Upper lobe of left lung (tissue), 6 donors: ENCODE results near the gene CPEB3. TPM values are rescaled to one million over a fixed set of nuclear protein-coding genes. Genes with fewer than 3 reads are reported as not detected.
"Not testable (repeated sequence)": the region's sequence is repeated elsewhere in the genome, so short reads cannot be mapped to it uniquely, and the experiment has no call there.

ENCODE experiments used
- ATAC-seq, 2 donors: fragments of 200-7000 bp; cut with Tn5 transposase; one replicate each; pipeline ENCODE4 v1.9.1; 2022; ENCODE audit warnings: mild to moderate bottlenecking in 2 of 2, moderate library complexity in 2 of 2; ENCODE audit not compliant: low FRiP score in 2 of 2
- DNase-seq, 2 donors: peaks; one replicate each; pipeline ENCODE4 v3.0.0-alpha.2; 2019 to 2020
- H3K27ac ChIP-seq, 4 donors: fragments of 200-600 bp; sonication (generic); one replicate each; pipeline ENCODE4 v1.5.1; 2016 to 2019
- H3K27me3 ChIP-seq, 4 donors: fragments of 200-600 bp; sonication (generic); one replicate each; pipeline ENCODE4 v1.5.1; 2017 to 2019
- H3K36me3 ChIP-seq, 4 donors: fragments of 200-600 bp; sonication (generic); one replicate each; pipeline ENCODE4 v1.5.1; 2016 to 2019
- H3K4me1 ChIP-seq, 4 donors: fragments of 200-600 bp; sonication (generic); one replicate each; pipeline ENCODE4 v1.5.1; 2018 to 2019
- H3K4me3 ChIP-seq, 4 donors: fragments of 200-600 bp; sonication (generic); one replicate each; pipeline ENCODE4 v1.5.1; 2017 to 2019; ENCODE audit warnings: mild to moderate bottlenecking in 2 of 4, moderate library complexity in 1 of 4
- H3K9me3 ChIP-seq, 4 donors: fragments of 200-600 bp; sonication (generic); one replicate each; pipeline ENCODE4 v1.5.1; 2018 to 2019
- EP300 ChIP-seq, 4 donors: sonication (generic); formaldehyde crosslinking; IDR thresholded peaks; one replicate each; pipeline ENCODE4 v1.5.1; 2017; ENCODE audit warnings: antibody characterized with exemption in 4 of 4, control low read depth in 2 of 4
- POLR2A ChIP-seq, 4 donors: fragments of 450-650 bp; IDR thresholded peaks; one replicate each; pipeline ENCODE4 v1.5.1; 2016 to 2017; ENCODE audit warnings: antibody characterized with exemption in 4 of 4, mild to moderate bottlenecking in 2 of 4
- POLR2AphosphoS5 ChIP-seq, 2 donors: sonication (generic); formaldehyde crosslinking; IDR thresholded peaks; one replicate each; pipeline ENCODE4 v1.5.1; 2017; ENCODE audit warnings: antibody characterized with exemption in 2 of 2
- WGBS, 2 donors: methylation state at CpG; one replicate each; pipeline ENCODE4 v1.1.5; 2017 to 2018; 5-methylcytosine and 5-hydroxymethylcytosine counted together
- total RNA-seq, 6 donors: library from RNA; depleted of rRNA in 4 of 6; stranded (reverse); fragments of >200 nt in 4 of 6; gene quantifications; one replicate each; pipeline versions ENCODE4 v1.1.0 to v1.2.1, GENCODE V29; 2016 to 2021
- TF ChIP-seq, protein P1 (sequence below), 6 experiments: fragments of 450-650 bp in 4 of 6; fragments of 200-600 bp in 2 of 6; sonication (generic) in 2 of 6; IDR thresholded peaks; one replicate each; pipeline ENCODE4 v1.5.1; 2016 to 2019; ENCODE audit warnings: antibody characterized with exemption in 6 of 6
- donor health status: DM: no; HTN: no; CAD: no; lungs with moderate emphysema.
- donor health status: DM: no; HTN: yes; CAD: no; lungs with severe emphysema.

The CPEB3 gene
- total RNA-seq, 6 donors from 2014 or later, result 5.2 to 12.6 (median 7.2) TPM

DNA sequence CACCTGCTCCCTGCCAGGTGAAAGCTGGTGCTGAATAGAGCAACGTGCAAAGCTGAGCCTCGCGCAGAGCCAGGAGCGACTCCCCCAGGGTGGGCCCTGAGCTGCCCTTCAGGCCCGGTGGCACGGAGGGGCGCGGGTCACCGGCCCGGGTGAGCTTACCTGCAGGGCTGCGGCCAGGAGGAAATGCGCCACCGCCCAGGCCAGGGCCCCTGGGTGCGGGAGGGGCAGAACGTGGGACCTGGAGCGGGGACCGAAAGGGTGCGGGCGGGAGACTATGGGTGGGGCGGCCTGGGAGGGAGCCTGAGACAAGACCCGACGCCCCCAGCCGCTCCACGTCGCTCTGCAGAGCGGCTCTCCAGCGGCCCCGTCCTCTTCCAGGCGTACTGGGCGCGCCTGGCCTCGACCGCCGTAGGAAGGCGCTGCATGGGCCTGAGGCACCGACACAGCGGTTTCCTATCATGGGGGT, 245.2 kb downstream of the CPEB3 start:
- ATAC-seq, result peak; percentile 24 to 46

DNA sequence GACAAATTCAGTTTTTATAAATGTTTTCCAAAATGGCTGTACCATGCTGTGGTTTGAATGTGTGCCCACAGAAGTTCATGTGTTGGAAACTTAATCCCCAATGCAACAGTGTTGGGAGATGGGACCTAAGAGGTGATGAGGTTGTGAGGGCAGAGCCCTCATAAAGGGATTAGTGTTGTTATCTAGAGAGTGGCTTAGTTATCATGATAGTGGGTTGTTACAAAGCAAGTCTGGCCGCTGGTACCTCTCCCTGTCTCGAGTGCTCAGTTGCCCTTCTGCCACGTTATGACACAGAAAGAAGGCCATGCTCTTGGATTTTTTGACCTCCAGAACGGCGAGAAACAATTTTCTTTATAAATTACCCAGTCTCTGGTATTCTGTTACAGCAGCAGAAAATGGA, 248.3 kb downstream of the CPEB3 start:
- Histone ChIP-seq H3K36me3 (no peaks in the 10 kb centered on the region), H3K27me3 (no peaks in the 10 kb centered on the region), H3K9me3 (no peaks in the 10 kb centered on the region), H3K4me1 (no peaks in the 10 kb centered on the region), H3K27ac (no peak overlapping the region), H3K4me3 (no peak overlapping the region)
- no peak for TF ChIP-seq EP300 (IDR thresholded peaks at IDR 0.05)
- TF ChIP-seq POLR2AphosphoS5 (IDR thresholded peaks at IDR 0.05), result no peak
- TF ChIP-seq, protein P1, sequence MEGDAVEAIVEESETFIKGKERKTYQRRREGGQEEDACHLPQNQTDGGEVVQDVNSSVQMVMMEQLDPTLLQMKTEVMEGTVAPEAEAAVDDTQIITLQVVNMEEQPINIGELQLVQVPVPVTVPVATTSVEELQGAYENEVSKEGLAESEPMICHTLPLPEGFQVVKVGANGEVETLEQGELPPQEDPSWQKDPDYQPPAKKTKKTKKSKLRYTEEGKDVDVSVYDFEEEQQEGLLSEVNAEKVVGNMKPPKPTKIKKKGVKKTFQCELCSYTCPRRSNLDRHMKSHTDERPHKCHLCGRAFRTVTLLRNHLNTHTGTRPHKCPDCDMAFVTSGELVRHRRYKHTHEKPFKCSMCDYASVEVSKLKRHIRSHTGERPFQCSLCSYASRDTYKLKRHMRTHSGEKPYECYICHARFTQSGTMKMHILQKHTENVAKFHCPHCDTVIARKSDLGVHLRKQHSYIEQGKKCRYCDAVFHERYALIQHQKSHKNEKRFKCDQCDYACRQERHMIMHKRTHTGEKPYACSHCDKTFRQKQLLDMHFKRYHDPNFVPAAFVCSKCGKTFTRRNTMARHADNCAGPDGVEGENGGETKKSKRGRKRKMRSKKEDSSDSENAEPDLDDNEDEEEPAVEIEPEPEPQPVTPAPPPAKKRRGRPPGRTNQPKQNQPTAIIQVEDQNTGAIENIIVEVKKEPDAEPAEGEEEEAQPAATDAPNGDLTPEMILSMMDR (IDR thresholded peaks at IDR 0.05), result no peak
- no peak for TF ChIP-seq POLR2A (IDR thresholded peaks at IDR 0.05)
- WGBS, 2 donors, result 81 to 89% methylated on average over 5 of the region's 5 CpGs
- DNase-seq (no peak), ATAC-seq (no peak)

More for the DNA sequence above, 245.2 kb downstream of the CPEB3 start:
- no peaks in the 10 kb centered on the region for H3K9me3 ChIP-seq
- H3K36me3 ChIP-seq, result no peaks in the 10 kb centered on the region
- H3K4me1 ChIP-seq, result no peaks in the 10 kb centered on the region
- no peaks in the 10 kb centered on the region for H3K27me3 ChIP-seq
- no peak overlapping the region for H3K4me3 ChIP-seq
- WGBS, 2 donors, result 64% methylated on average over 34 of the region's 37 CpGs; no CpG with 5 or more reads in 1 of the 2 donors
- peak in 1 of 2 donors; percentile 81 for DNase-seq
- TF ChIP-seq POLR2AphosphoS5 (IDR thresholded peaks at IDR 0.05) (no peak), EP300 (IDR thresholded peaks at IDR 0.05) (no peak), POLR2A (IDR thresholded peaks at IDR 0.05) (no peak)
- TF ChIP-seq, protein P1 (IDR thresholded peaks at IDR 0.05), result no peak
- no peak overlapping the region for H3K27ac ChIP-seq

DNA sequence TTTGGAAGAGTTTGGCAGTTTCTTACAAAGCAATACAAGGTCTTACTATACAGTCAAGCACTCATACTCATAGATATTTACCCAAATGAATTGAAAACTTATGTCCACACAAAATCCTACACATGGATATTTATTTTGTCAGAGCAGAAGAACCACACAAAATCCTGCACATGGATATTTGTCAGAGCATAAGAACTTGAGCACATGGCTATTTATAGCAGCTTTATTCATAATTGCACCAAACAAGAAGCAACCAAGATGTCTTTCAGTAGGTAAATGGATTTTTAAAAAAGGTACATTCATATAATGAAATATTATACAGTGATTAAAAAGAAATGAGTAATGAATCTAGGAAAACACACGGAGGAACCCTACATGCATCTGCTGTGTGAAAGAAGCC, 251.9 kb downstream of the CPEB3 start:
- WGBS, 2 donors, result 93 to 97% methylated on average over 1 of the region's 1 CpG
- H3K4me1 ChIP-seq, result no peaks in the 10 kb centered on the region
- H3K27me3 ChIP-seq, result no peaks in the 10 kb centered on the region
- DNase-seq, result no peak
- TF ChIP-seq, protein P1 (IDR thresholded peaks at IDR 0.05), result no peak
- TF ChIP-seq POLR2AphosphoS5 (IDR thresholded peaks at IDR 0.05), result no peak
- no peak for TF ChIP-seq POLR2A (IDR thresholded peaks at IDR 0.05)
- H3K4me3 ChIP-seq, result no peak overlapping the region
- no peaks in the 10 kb centered on the region for H3K36me3 ChIP-seq
- H3K27ac ChIP-seq, result no peak overlapping the region
- no peak for ATAC-seq
- no peaks in the 10 kb centered on the region for H3K9me3 ChIP-seq

DNA sequence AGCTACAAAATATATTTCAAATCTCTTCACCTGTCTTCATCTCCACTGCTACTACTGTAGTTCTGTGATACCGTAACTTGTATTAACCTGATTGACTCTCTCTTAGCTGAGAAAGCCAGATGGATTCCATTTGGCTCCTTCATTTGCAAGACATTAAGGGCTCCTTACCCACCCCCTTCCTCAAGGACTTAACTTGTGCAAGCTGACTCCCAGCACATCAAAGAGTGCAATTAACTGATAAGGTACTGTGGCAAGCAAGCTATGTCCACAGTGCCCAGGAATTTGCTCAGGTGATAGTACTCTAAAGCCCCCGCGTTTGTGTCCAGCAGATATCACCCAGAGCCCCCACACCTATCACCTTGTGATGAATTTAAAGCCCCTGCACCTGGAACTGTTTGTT, 257.8 kb downstream of the CPEB3 start:
- not testable (repeated sequence) for H3K4me3 ChIP-seq, H3K27me3 ChIP-seq, H3K27ac ChIP-seq, ATAC-seq, DNase-seq, H3K4me1 ChIP-seq, H3K9me3 ChIP-seq
- 65% methylated on average over 3 of the region's 3 CpGs for WGBS, 2 donors
- peaks cover 0 to 44% (median 8%) of the 10 kb centered on the region in 4 donors for H3K36me3 ChIP-seq

DNA sequence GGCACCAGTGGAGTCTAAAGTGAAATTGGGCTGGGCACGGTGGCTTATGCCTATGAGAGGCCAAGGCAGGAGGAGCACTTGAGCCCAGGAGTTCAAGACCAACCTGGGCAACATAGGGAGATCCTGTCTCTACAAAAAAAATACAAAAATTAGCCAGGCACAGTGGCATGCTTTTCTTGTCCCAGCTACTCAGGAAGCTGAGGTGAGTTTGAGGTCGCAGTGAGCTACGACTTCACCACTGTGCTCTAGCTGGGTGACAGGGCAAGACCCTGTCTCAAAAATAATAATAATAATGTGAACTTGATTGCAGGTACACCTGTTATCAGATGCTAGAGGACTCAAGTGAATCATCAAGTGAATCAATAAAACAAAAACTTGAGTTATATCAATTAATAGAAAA, 259.3 kb downstream of the CPEB3 start:
- no peak for TF ChIP-seq EP300 (IDR thresholded peaks at IDR 0.05)
- no peak for TF ChIP-seq POLR2A (IDR thresholded peaks at IDR 0.05)
- TF ChIP-seq, protein P1 (IDR thresholded peaks at IDR 0.05), result no peak
- no peak for TF ChIP-seq POLR2AphosphoS5 (IDR thresholded peaks at IDR 0.05)
- WGBS, 2 donors, result 93% methylated on average over 3 of the region's 3 CpGs
- Histone ChIP-seq H3K4me3 (no peak overlapping the region), H3K27me3 (no peaks in the 10 kb centered on the region), H3K4me1 (no peaks in the 10 kb centered on the region), H3K9me3 (no peaks in the 10 kb centered on the region), H3K27ac (no peak overlapping the region), H3K36me3 (peaks cover 8 to 58% (median 20%) of the 10 kb centered on the region in 4 donors)
- DNase-seq (no peak), ATAC-seq (no peak)
